ENCODE measurements around the gene PERM1.

GRCh38 chr1:941015-941587 lies 40.8 kb downstream of the PERM1 start:
- TF ChIP-seq ZBTB49 (CRISPR knock-in tag; IDR thresholded peaks at IDR 0.05; ENCODE audit: borderline replicate concordance) (no peak), MAFG (tag; conservative IDR thresholded peaks at IDR 0.05) (no peak), VEZF1 (CRISPR knock-in tag; IDR thresholded peaks at IDR 0.05) (no peak), SIN3B (IDR thresholded peaks at IDR 0.05; ENCODE audit: low read depth) (no peak)

All from K562 (cell line).